CD4-positive, alpha-beta T cell treated with Interleukin-4 for 1 hour (primary cell): ENCODE measurements around the gene ANTXR1.

Experiments
- DNase-seq, 2 donors: peaks; one replicate each; pipeline ENCODE4 v3.0.0-alpha.2; 2020 to 2022

The ANTXR1 gene

DNA sequence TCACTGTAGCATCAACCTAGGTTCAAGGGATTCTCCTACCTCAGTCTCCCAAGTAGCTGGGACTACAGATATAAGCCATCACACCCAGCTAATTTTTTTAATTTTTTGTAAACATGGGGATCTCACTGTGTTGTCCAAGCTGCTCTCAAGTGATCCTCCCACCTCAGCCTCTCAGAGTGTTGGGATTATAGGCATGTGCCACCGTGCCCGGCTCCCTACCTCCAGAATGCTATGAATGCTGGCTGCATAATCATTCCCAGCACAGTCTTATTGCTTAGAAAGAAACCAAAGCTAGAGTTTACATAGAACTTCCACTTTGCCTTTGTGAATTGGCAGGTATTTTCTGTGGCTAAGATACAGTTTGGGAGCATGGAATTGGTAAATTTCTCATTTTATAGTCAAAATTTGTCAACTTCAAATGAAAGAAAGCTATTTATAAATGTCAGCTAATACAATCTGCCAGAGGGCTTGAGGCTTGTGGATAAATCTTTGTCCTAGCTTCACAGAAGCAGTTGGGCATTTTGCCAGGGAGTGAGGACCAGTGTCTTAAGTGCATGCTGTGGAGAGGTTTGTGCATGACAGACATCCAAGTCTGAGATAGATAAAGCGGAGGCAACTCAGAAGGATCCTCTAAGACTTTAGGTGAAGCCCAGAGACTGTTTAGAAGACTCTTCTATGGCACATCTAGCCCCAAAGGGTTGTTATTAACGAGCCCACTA lies 175.4 kb downstream of the ANTXR1 start:
- DNase-seq, result no peak

DNA sequence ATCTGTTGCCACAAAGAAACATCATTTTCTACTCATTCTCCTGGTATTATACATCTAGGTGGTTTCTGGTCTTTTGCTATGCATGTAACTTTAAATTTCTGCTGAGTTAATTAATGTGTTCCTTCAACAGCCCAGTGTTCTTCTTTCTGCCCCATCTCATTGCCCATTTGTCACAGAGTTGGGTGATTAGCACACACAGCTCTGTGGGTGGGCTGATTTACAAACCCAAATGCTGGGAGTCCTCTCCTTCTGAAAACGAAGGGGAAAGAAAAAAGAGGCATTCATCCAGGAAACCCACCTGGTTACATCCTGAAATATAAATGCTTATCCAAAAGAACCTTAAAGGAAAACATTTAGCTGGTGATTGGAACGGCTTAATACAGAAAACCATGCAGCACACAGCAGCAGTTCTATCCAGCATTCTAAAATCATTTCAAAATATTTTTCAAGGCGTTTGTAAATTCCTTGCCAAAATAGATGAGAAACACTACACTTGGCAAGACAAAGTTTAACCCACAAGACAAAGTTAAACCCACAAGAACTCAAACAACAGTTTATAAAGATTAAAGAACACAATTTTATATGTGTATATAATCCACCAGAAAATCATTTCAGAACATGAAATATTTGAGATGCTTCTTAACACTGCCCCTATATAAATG lies 177.9 kb downstream of the ANTXR1 start:
- no peak for DNase-seq

DNA sequence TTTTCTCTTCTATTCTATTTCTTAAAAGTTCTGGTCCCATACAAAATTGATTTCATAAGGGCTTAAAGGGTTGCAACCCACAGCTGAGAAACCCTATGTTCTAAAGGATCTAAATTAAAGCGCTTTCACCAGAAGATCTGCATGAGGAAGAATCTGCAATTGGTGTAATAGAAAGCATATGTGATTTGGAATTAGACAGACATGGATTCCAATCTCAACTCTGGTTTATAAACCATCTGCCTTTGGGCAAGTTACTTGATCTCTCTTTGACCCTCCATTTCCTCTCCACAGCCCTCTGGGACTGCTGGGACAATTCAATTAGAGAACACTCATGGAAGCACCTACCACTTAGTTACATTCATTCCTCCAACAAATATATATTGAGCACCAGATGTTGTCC lies 178.7 kb downstream of the ANTXR1 start:
- no peak for DNase-seq

- DNase-seq, result no peak
These were observed 179.4 kb downstream of the ANTXR1 start for GRCh38 chr2:69192176-69192945.

GRCh38 chr2:69195706-69196105 lies 182.7 kb downstream of the ANTXR1 start:
- DNase-seq, result no peak

DNA sequence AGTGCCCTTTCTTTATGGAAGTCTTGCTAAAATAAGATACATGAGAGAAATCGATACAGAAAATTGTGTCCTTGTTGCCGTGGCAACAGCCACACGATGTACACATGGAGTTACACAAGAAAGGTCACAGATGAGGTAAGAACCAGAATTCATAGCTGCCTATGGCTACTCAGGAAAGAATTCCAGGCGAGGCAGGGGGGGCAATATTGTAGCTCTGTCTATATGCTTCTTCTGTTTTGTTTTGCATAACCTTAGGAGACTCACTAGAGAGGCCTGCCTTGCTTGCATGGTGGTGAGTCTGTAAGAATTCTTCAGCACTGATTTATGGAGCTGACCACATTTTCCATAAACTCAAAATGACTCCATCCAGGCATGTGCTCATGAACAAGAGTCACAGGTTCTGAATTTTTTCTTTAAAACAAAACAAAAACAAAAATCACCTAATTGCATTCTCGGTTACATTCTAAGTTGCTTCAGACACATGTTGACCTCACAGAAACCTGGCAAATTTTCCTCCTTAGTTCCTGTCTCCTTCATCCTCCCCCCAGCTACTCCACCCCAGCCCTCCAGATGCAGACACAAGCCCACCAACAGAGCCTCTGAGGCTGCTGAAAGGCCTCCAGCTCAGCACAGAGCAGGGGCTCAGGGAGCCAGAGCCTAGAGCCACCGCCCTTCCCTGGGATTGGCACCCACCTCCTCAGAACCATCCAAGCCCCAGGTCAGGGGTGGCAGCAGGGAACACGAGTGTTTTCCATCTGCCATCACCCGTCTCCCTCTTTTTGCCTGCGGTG lies 183.5 kb downstream of the ANTXR1 start:
- no peak for DNase-seq

DNA sequence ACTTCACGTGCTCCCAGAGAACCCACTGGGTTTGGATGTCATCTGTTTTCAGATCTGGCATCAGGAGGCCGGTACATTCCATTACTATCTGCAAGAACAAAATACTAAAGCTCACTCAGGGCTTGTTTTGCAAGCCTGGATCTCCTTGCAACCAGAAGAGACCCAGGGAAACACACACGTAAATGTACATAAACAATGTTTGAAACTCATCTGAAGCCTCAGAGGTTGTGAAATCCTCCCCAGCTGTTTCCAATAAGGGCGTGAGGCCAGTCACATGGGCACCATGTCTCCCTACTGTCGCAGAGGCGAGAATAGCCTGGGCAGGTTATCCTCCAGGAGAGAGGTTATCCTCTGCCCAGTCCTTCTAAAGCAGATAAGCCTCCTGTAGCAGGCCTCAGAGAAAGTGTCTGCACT lies 187.1 kb downstream of the ANTXR1 start:
- no peak for DNase-seq

GRCh38 chr2:69201259-69201658 lies 188.3 kb downstream of the ANTXR1 start:
- peak in 1 of 2 donors; percentile 14 for DNase-seq

- no peak for DNase-seq
These were observed 189.3 kb downstream of the ANTXR1 start for GRCh38 chr2:69202327-69202726.

DNA sequence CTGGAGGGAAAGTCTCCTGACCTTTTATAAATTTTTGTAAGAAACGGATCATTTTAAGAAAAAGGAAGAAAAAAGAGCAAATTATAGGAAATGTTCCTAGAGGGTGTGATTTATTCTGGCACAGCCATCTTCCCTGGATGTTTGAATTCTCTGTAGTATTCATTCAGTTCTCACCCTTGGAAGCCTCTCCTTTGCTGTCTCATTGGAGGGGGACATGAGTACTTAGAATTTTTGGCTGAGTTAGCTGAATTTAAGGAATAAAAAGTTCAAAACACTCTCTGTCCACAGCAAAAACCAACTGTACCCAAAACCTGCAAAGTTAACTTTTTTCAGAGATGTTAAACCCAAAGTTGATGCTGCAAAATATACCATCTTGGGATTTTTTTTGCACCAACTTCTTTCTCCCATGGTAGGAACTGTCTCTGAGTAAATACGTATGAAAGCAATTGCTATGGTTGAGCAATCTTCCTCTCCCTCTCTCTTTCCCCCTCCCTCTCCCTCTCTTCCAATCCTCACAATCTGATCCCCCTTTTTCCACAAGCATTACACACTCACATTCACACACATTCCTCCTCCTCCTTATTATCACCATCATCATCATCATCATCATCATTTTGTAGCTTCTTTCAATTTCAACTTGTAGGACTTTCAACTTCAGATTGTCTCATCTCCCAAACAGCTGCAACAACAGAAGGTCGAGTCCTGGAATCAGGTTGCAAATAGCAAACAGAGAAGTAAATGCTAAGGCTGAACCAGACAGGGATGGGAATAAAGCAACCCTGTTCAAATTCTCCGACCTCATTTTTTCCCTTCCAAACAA lies 190.4 kb downstream of the ANTXR1 start:
- no peak for DNase-seq

GRCh38 chr2:69204654-69205053 lies 191.7 kb downstream of the ANTXR1 start:
- DNase-seq, result no peak

DNA sequence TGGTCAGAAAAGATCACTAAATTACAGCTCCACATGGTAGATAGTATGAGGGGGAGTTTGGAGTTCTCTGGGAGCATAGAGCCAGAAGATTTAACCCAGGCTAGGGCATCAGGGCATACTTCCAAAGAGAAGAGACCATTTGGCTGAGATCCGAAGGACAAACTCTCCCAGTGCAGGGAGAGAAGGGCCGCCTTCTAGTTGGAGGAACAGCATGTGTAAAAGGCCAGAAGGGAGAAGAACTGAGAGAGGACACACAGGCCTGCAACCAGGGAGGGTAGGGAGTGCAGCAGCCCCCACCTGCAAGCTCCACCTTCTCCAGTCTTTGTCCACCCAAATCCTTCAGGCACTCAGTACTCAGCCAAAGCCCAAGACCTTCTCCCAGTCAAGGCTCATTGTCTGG lies 192.1 kb downstream of the ANTXR1 start:
- no peak for DNase-seq

GRCh38 chr2:69205491-69205890 lies 192.5 kb downstream of the ANTXR1 start:
- no peak for DNase-seq

- no peak for DNase-seq
These were observed 195.1 kb downstream of the ANTXR1 start for GRCh38 chr2:69208023-69208595.

GRCh38 chr2:69209482-69209881 lies 196.5 kb downstream of the ANTXR1 start:
- DNase-seq, result no peak

- no peak for DNase-seq
These were observed 197.4 kb downstream of the ANTXR1 start for GRCh38 chr2:69210385-69210784.

- DNase-seq, result no peak
These were observed 198.1 kb downstream of the ANTXR1 start for GRCh38 chr2:69211048-69211447.

DNA sequence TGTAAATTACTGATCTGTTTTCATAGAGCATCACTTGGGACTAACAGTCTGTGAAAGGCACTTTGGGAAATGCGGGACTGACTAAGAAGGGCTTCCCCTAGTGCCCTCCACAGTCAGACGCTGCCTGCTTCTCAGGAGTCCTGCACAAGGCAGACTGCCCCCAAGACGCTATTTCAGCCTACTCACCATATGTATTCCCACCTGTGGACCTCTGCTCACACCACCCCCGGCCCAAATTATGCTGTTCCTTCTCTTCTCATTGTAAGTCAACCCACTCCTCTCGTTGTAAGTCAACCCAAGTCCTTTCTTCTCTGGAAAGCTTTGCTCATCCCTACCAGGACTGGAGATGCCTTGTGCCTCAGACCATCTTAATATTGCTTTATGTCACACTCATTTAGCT lies 198.7 kb downstream of the ANTXR1 start:
- DNase-seq, result no peak

DNA sequence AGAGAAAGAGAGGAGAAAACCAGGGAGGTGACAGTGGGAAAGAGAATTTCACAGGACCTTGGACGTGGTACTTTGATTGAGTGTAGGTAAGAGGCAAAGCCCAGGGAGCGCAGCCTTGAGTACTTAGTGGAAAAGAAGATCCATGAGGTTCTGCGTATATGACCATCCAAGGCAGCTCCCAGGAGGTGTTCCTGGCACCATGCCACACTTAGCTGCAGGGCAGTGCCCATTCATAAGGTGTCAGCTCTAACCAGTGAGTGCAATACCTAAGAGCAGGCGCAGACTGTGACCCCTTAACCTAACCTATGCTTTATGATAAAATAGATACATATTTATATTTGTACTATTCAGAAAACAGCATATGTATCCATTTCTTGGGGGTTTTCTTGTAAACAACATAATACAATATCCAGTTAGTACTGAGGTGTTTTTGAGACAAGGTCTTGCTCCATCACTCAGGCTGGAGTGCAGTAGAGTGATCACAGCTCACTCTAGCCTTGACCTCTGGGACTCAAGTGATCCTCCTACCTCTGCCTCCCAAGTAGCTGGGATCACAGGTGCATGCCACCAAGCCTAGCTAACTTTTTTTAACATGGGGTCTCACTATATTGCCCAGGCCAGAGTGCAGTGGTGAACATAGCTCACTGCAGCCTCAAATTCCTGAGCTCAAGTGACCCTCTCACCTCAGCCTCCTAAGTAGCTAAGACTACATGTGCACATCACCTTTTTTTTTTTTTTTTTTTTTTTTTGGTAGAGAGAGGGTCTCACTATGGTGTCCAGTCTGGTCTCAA lies 199.5 kb downstream of the ANTXR1 start:
- DNase-seq, result no peak

DNA sequence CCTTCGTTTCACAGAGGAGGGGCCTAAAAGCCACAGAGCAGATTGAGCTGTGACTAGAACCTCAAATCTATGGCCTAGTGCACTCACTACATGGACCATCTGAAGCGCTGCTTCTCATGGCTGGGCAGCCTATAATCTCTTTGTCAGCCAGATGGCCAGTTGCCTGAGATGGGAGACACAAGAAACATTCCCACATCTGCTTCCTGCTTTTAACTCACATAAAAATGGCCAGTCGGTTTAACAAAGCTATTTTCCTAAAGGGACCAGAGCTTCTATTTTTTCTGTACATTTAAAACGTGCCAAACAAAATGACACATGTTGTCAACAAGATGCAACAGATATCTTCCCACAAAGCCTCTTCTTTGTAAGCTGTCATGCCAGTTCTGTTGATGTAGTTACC lies 200.2 kb downstream of the ANTXR1 start:
- no peak for DNase-seq

DNA sequence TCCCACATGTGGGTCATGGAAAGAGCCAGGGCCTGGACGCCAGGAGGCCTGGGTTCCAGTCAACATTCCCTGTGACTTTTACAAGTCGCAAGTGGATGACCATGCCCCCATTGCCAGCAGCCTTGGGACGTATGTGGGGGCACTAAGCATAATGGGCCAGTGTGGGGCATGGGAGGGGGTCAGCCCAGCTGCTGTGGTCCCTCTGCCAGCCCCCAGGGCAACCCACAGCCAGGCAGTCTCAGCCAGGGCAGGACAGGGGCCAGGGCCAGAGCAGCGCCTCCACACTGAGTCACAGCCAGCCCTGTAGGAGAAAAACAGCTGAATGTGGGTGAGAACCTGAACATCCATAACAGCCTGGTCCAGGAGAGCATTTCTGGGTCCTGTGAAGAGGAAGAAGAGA lies 200.8 kb downstream of the ANTXR1 start:
- DNase-seq, result no peak
